SKM-1 (cell line): Measurements from ENCODE around the gene KLHL8.
"Not testable (repeated sequence)": the region's sequence is repeated elsewhere in the genome, so short reads cannot be mapped to it uniquely, and the experiment has no call there.

Source experiments
- DNase-seq: peaks from one replicate; lab custom pipeline; 2025; ENCODE audit not compliant: unreplicated experiment; lab: John Stamatoyannopoulos, UW

KLHL8 gene

DNA sequence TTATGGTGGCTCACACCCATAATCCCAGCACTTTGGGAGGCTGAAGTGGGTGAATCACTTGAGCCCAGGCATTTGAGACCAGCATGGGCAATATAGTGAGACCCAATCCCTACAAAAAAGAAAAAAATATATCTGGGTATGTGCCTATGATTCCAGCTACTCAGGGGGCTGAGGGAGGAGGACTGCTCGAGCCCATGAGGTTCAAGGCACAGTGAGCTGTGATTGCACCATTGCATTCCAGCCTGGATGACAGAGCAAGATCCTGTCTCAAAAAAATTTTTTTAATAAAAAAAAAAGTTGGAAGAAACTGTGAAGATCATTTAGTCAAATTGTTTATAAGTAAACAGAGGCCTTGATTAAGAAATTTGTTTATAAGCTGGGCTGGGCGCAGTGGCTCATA is 39.7 kb downstream of the KLHL8 start:
- no peak for DNase-seq

DNA sequence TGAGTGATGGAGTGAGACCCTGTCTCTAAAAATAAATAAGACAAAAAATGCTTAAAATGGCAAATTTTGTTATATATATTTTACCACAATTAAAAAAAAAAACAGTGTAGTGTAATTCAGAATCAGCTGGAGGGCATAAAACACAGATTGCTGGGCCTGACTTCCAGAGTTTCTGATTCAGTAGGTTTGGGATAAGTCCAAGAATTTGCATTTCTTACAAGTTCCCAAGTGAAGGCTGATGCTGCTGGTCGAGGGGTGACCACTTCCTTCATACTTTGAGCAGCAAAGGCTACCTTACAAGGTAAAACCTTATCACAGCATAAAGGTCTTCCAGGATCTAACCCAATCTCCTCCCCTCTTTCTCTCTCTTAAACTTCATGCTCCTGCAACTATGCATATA is 40.7 kb downstream of the KLHL8 start:
- DNase-seq: no peak

DNA sequence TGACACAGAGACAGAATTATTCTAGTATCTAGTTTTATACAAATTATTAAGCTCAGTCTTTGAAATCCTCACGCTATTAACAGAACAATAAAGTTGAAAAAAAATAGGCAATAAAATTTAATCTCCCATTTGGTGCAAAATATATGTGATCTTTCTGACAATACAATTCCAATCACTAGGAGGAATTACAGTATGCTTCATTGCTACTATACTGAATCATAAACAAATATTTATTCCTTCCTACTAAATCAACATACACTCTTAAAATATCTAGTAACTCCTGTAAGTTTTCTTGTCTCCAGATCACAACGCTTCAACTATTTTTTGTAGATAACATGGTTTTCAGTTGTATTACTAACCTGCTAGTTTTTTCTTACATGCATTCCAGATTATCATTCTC is 45.7 kb downstream of the KLHL8 start:
- DNase-seq: no peak

- DNase-seq: no peak
These were observed 48.5 kb downstream of the KLHL8 start for GRCh38 chr4:87171944-87172343.

GRCh38 chr4:87166296-87166854 is 54.0 kb downstream of the KLHL8 start:
- no peak for DNase-seq

GRCh38 chr4:87165892-87166291 is 54.5 kb downstream of the KLHL8 start:
- DNase-seq: no peak

DNA sequence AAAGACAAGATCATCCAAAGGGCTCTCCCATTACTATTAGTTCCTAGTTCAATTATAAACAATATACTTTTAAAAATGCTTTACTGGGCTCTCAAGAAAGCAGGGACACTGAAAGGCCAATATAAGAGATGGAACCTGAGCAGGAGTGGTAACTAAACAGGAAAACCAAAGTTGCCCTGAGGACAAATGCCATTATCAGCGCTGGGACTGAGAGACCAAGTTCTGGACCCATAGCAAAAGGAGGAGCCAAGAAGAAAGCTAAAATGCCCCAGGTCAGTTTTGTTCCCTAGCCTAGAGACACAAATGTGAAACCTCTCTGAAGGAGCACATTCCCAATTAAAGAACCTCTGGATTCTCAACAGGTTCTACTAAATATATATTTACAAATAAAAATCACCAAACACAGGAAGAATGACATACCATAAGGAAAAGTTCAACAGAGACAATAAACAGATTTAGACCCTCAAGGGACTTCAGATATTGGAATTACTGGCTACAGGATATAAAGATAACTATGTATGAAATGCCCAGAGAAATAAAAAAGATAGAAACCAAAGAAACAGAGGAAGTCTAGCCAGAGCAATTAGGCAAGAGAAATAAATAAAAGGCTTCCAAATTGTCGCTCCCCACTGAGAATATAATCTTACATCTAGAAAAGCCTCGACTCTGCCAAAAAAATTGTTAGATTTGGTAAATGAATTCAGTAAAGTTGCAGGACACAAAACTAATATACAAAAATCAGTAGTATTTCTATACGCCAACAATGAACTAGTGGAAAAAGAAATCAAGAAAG is 67.1 kb downstream of the KLHL8 start:
- DNase-seq: no peak

DNA sequence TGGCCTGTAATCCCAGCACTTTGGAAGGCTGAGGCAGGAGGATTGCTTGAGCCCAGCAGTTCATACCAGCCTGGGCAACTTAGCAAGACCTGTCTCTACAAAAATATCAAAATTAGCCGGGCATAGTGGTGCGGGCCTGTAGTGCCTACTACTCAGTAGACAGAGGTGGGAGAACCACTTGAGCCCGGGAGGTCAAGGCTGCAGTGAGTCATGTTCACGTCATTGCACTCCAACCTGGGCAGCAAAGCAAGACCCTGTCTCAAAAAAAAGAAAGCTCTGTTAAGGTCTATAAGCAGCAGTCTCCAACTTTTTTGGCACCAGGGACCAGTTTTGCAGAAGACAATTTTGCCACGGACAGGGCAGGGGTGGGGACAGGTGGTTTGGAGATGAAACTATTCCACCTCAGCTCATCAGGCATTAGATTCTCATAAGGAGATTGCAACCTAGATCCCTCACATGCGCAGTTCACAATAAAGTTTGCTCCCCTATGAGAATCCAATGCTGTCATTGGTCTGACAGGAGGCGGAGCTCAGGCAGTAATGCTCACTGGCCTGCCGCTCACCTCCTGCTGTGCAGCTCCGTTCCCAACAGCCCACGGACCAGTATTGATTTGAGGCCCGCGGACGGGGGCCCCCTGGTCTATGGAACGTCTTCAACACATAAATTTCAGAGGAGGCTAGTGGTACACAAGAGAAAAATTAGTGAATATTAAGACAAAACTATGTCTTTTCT is 67.9 kb downstream of the KLHL8 start:
- no peak for DNase-seq

GRCh38 chr4:87151730-87152129 is 68.7 kb downstream of the KLHL8 start:
- no peak for DNase-seq

DNA sequence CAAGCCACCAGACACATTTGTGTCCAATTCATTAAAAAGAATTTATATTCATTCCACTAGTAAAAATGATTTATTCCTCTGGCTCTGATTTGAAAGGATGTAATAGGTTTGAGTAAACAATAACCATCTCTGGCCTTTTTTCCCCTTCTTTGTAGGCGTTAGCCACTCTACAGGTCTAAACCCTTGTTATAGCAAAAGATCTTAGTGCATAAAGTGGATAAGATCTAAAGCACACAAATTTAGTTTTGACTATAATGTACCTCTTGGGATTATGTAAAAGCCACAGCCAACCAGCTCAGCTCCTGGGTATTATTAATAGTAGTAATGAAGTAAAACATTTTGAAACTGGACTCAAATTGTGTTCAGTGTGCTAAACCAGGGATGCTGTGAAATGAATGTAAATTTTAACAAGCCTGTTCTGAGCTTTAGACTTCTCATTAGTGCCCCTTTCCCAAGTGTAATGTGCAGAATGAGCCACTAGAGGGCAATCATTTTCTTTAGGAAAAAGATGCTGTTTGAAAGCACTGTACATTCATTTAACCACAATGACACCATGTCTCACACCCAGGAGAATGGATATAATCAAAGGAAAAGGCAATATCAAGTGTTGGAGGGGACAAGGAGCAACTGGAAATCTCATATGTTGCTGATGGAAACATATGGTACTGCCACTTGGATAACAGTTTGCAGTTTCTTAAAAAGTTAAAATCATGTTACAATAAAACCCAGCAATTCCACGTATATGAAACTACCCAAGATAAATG is 69.7 kb downstream of the KLHL8 start:
- peak; percentile 67 for DNase-seq

- DNase-seq: no peak
These were observed 73.3 kb downstream of the KLHL8 start for GRCh38 chr4:87147116-87147515.

GRCh38 chr4:87145934-87146333 is 74.5 kb downstream of the KLHL8 start:
- DNase-seq: not testable (repeated sequence)

DNA sequence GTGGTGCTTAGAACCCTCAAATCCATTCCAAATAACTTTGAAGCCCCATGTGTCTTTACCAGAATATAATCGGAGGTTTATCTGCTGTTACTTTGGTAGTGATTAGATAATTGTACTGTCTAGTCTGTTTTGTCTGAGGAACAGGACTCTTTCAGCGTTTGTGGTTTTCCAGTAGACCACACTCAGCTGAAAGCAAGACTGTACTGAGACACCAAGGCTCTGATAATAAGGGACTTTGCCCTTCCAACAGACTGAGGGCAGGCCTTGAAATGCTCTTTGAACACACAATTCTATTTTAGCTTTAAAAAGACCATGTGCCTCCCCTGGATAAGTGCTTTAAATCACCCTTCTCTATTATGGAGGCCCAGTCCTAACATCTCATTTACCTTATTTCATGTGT is 76.1 kb downstream of the KLHL8 start:
- no peak for DNase-seq

DNA sequence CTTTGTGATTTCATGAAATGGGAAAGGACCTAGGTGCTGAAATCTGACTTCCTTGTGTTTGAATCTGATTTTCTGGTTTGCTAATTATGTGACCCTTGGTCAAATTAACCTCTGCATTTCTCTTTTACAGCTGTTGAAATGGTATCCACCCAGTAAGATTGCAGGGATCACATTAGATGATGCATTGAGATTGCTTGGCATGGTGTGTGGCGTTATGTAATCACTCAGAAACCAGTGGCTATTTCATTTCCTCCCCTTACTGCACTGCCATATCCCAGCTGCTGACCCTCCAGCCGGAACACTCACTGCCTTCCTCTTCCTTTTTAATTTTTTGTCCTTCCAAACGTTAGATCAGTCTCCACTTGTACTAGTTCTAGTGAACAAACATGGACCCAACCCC is 79.0 kb downstream of the KLHL8 start:
- DNase-seq: no peak

GRCh38 chr4:87134122-87134521 is 86.3 kb downstream of the KLHL8 start:
- DNase-seq: no peak

GRCh38 chr4:87133183-87133582 is 87.2 kb downstream of the KLHL8 start:
- DNase-seq: no peak

DNA sequence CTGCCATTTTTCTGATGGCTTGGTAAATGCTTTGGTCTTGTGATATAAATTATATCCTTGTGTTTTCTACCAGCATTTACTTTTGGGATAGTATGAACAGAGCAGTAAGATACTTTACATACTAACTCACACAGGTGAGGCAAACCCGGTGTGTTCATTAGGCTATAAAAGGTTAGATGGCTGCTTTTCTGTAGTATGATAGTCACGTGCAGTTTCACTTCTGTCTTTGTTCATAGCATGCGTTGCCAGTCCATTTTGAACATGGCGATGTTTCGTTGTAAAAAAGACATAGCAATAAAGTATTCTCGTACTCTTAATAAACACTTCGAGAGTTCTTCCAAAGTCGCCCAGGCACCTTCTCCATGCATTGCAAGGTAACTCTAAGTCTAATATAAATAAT is 88.4 kb downstream of the KLHL8 start:
- no peak for DNase-seq

DNA sequence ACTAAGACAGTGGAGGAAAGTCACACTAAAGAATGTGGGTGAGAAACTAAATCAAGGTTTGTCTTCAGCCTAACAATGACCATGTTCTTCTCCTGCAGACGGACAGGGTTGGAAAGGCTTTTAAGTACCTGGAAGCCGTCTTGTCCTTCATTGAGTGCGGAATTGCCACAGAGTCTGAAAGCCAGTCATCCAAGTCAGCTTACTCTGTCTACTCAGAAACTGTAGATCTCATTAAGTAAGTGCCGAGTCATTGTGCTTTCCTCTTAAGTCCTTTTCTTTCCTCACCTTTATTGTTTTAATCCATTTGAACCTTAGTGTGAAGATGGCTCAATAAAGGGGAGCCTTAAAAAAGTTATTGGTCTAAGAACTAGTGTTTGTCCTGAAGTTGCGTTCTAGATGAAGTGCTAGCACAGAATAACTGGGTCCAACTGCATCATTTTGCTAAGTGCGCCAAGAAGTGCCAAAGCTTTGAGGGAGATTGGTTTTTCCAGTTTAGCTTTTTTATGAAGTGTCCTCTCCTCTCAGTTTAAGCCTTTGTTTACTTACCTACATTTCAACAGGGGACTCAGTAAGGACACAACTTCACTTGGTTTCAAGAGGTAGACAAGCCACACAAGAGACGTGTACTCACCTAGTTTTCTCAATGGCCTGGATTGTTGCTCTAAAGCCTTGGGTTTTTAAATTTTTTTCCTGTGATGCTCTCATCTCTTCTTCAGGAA is 89.3 kb downstream of the KLHL8 start:
- no peak for DNase-seq

DNA sequence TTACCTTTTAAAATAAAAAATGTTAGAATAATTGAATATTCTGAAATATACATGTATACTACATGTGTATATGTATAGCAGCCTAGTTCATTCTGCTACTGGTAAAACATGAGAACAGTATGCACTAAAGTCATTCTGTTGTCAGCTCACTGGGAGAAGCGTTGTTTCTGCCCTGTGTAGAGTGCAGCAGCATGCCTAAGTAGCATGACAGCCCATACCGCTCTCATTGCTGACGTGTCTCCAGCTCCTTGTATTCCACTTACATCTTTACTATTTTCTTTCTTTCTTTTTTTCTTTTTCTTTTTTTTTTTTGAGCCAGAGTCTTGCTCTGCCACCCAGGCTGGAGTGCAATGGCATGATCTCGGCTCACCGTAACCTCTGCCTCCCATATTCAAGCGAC is 90.7 kb downstream of the KLHL8 start:
- no peak for DNase-seq

GRCh38 chr4:87128006-87128705 is 92.3 kb downstream of the KLHL8 start:
- no peak for DNase-seq
